Measurements from ENCODE around the gene KATNB1.

KATNB1 gene

DNA sequence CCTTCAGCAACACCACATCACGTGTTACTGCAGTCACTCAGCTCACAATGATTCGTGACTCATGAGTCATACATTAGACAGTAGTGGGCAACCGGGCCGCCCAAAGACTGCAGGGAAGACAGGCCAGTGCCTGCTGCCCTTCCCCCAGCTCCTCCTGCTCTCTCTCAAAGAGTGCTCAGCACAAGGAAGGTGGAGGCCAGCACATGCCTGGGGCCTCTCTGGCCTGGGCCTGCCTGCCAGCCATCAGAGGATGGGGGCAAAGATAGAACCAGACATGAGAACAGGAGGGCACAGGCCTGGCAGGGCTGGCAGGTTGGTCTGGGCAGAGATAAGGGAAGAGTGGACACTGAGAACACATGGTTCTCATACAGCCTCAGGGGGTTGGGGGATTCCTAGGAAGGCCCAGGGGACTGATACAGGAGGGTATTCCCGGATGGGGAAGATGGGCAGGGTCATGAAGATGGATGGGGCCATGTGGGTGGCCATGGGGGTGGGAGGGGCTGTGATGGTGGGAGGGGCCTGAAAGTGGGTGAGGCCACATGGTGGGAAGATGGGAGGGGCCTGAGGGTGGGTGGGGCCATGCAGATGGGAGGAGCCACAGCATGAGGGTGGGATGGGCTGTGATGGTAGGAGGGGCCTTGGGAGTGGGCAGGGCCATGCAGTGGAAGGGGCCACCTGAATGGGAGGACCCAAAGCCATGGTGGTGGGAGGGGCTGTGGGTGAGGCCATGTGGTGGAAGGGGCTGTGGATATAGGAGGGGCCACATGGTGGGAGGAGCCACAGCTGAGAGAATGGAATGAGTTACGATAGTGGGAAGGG lies 29.0 kb downstream of the KATNB1 start:
- no peak overlapping the region for H3K4me3 ChIP-seq (ENCODE audit: low read depth, low read length)
- TF ChIP-seq CTCF (conservative IDR thresholded peaks at IDR 0.05; ENCODE audit: low read depth, low read length): no peak

DNA sequence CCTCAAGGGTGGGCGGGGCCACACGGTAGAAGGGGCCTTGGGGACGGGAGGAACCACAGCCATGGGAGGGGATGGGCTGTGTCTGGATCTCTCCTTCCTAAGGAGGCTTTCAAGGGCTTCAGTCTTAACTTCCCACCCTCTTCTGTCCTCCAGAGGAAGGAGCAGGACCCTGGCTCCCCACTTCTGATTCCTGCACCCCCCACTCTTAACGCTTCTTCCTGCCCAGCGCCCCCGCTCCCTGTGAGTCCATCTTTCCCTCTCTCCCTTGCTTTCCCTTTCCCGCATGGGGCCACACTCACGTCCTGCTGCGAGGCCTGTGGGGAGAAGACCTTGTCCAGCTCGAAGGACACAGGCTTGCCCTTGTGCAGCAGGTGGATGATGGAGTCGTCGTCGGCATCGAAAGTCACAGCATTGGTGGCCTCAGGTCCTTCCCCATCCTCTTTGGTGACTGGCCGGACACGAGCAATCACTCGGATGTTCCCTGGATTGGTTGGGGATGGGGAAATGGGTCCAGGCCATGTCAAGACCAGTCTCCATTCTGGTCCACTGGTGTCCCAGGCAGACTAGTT lies 29.7 kb downstream of the KATNB1 start:
- H3K4me3 ChIP-seq (ENCODE audit: low read depth, low read length): no peak overlapping the region
- no peak for TF ChIP-seq CTCF (conservative IDR thresholded peaks at IDR 0.05; ENCODE audit: low read depth, low read length)
- DNase-seq (ENCODE audit: low read depth): no peak

More for the DNA sequence above, 29.0 kb downstream of the KATNB1 start:
- DNase-seq (ENCODE audit: low read depth): peak; percentile 79

DNA sequence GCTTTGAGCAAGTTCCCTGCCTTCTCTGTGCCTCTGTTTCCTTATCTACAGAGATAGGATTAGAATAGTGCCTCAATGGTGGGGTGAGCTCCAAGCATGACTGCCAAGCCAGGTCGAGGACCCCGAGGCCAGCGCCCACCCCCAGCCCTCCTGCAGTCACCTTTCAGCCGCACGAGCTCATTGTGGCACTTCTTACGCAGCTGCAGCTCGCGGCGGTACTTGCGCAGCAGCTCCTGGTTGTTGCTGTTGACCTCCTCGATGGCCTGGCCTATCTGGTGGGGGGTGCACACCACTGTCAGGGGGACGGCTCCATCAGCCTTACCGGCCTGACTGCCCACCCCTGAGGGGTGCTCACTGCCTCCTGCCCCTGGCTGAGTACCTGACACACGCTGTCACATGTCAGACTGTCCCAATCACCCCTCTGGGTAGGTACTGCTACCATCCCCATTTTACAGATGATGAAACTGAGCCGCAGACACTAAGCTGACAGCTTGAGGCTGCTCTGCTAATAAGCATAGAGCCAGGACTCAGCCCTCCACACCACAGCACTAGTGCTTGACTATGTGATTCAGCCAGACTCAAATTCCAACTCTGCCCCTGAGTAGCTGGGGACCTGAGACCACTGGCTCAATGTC lies 31.3 kb downstream of the KATNB1 start:
- no peak overlapping the region for H3K4me3 ChIP-seq (ENCODE audit: low read depth, low read length)
- no peak for DNase-seq (ENCODE audit: low read depth)
- TF ChIP-seq CTCF (conservative IDR thresholded peaks at IDR 0.05; ENCODE audit: low read depth, low read length): no peak

DNA sequence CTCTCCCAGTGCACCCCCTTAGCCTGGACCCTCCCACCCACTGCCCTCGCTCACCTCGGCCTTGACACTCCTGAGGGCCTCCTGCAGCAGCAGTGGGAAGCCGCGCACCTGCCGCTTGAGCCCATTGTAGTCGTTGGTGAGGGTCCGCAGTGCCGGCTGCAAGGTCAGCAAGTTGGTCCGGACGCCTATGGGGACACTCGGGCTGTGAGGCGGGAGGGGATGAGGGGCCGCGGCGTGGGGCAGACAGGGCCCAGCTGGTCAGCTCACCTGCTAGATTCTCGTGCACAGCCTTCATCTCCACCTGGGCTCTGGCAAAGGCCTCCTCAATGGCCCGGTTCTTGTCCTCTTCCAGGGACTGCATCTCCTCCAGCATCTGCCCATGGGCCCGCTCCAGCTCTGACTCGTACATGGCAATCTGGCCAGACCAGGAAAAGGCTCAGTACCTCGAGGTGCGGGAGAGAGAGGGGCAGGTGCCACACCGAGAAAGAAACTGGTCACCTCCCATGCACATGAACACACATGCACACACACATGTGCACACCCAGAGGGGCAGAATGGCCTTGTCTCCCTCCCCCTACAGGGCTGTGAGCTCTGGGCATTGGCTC lies 34.1 kb downstream of the KATNB1 start:
- no peak for TF ChIP-seq CTCF (conservative IDR thresholded peaks at IDR 0.05; ENCODE audit: low read depth, low read length)
- H3K4me3 ChIP-seq (ENCODE audit: low read depth, low read length): no peak overlapping the region
- no peak for DNase-seq (ENCODE audit: low read depth)

DNA sequence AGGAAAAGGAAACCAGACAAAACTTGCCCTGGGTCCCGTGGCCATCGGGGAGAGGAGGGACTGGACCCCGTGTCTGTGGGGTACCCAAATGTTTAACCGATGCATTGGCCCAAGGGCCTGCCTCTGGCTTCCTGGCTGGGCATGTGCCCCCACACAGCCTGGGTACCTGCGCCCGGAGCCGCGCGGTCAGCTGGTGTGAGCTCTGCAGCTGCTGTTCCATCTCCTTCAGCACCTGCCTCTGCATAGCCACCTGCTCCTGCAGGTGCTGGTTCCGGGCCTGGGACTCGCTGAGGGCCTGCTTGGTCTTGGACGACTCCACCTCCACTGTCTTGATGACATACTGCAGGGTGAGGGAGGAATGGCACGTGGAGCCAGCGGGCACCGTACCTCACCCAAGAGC lies 34.8 kb downstream of the KATNB1 start:
- no peak for DNase-seq (ENCODE audit: low read depth)
- H3K4me3 ChIP-seq (ENCODE audit: low read depth, low read length): no peak overlapping the region
- no peak for TF ChIP-seq CTCF (conservative IDR thresholded peaks at IDR 0.05; ENCODE audit: low read depth, low read length)

GRCh38 chr16:57771141-57771785 lies 35.7 kb downstream of the KATNB1 start:
- H3K4me3 ChIP-seq (ENCODE audit: low read depth, low read length): no peak overlapping the region
- no peak for DNase-seq (ENCODE audit: low read depth)
- no peak for TF ChIP-seq CTCF (conservative IDR thresholded peaks at IDR 0.05; ENCODE audit: low read depth, low read length)

Measured in choroid plexus epithelial cell (primary cell).